Kidney (tissue), 14 donors: Measurements from ENCODE around the gene MBNL1. TPM values are rescaled to one million over a fixed set of nuclear protein-coding genes. Genes with fewer than 3 reads are reported as not detected.
A peak's percentile ranks its signal among the peaks of the same experiment; 100 is the strongest.

ENCODE experiments used
- DNase-seq, 5 donors: peaks; one replicate each; pipeline ENCODE4 v3.0.0-alpha.2; 2013 to 2020
- FAIRE-seq: peaks from 2 replicates; lab custom pipeline; 2012; peaks lifted over from hg19 to GRCh38; lab: Jason Lieb, UNC
- H3K27ac ChIP-seq, 2 donors: one replicate each; pipeline ENCODE4 v1.7.0; 2013; ENCODE audit warnings: low read depth in 2 of 2, low read length in 2 of 2, inconsistent platforms in 1 of 2
- H3K27me3 ChIP-seq: one replicate; pipeline ENCODE4 v1.7.1; 2013; ENCODE audit warnings: low read length, inconsistent platforms; ENCODE audit not compliant: control insufficient read depth, insufficient read depth
- H3K36me3 ChIP-seq, 3 donors: one replicate each; pipeline versions ENCODE4 v1.7.0 to v1.7.1; 2013; ENCODE audit warnings: low read length in 3 of 3, control low read depth in 1 of 3, inconsistent platforms in 1 of 3; ENCODE audit not compliant: insufficient read depth in 3 of 3, control insufficient read depth in 2 of 3
- H3K4me1 ChIP-seq, 3 donors: one replicate each; pipeline versions ENCODE4 v1.7.0 to v1.7.1; 2013; ENCODE audit warnings: low read length in 3 of 3, inconsistent platforms in 1 of 3, low read depth in 1 of 3; ENCODE audit not compliant: control insufficient read depth in 2 of 3, insufficient read depth in 2 of 3
- H3K4me3 ChIP-seq, 3 donors: one replicate each; pipeline versions ENCODE4 v1.7.0 to v1.8.1; 2013; ENCODE audit warnings: low read length in 3 of 3, control low read depth in 1 of 3, inconsistent platforms in 1 of 3
- H3K9ac ChIP-seq, 3 donors: one replicate each; pipeline versions ENCODE4 v1.7.0 to v1.7.1; 2013; ENCODE audit warnings: low read length in 3 of 3, control low read depth in 1 of 3, inconsistent platforms in 1 of 3
- H3K9me3 ChIP-seq, 3 donors: one replicate each; pipeline versions ENCODE4 v1.7.0 to v1.7.1; 2013; ENCODE audit warnings: low read length in 3 of 3, control low read depth in 1 of 3, inconsistent platforms in 1 of 3; ENCODE audit not compliant: control insufficient read depth in 2 of 3, insufficient read depth in 1 of 3
- intact Hi-C: fragments of 100-400 bp; cut with DNase I; formaldehyde crosslinking; loops from one replicate; pipeline ENCODE4 v1.11.1; 2022
- polyA plus RNA-seq: library from polyadenylated mRNA; stranded (reverse); fragments of 350-450 nt; fragmentation: Illumina TruSeq; extraction: RNeasy Lipid Tissue Mini Kit (QIAGEN cat#74804); gene quantifications from one replicate; pipeline ENCODE4 v1.2.3, GENCODE V29; 2014; ENCODE audit warnings: low read depth, low replicate concordance; ENCODE audit not compliant: insufficient read depth
- total RNA-seq: library from RNA; stranded (reverse); fragmentation: NEBNext Ultra II Directional; extraction: Animal tissue kit (Norgen Biotek cat#: 25700); gene quantifications from one replicate; pipeline ENCODE4 v1.2.1, GENCODE V29; 2021
- TF ChIP-seq, protein P1 (sequence below): IDR thresholded peaks from 3 replicates; pipeline ENCODE4 v1.5.1; 2012; ENCODE audit warnings: mild to moderate bottlenecking, moderate library complexity, borderline replicate concordance; ENCODE audit not compliant: insufficient read depth; ENCODE audit errors: extremely low read depth
- donor health status: control.
- donor health status: control.
- donor health status: control.
- donor health status: control.
- donor health status: control.
- donor health status: DM: yes; HTN: yes; CAD: no.
- donor health status: Normal renal cell carcinoma (clear cell type).

The MBNL1 gene
- total and polyA plus RNA-seq, 2 donors from 2014 or later, result 22.0 to 167 TPM

- TF ChIP-seq, protein P1, sequence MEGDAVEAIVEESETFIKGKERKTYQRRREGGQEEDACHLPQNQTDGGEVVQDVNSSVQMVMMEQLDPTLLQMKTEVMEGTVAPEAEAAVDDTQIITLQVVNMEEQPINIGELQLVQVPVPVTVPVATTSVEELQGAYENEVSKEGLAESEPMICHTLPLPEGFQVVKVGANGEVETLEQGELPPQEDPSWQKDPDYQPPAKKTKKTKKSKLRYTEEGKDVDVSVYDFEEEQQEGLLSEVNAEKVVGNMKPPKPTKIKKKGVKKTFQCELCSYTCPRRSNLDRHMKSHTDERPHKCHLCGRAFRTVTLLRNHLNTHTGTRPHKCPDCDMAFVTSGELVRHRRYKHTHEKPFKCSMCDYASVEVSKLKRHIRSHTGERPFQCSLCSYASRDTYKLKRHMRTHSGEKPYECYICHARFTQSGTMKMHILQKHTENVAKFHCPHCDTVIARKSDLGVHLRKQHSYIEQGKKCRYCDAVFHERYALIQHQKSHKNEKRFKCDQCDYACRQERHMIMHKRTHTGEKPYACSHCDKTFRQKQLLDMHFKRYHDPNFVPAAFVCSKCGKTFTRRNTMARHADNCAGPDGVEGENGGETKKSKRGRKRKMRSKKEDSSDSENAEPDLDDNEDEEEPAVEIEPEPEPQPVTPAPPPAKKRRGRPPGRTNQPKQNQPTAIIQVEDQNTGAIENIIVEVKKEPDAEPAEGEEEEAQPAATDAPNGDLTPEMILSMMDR, result no peak
- no peak for FAIRE-seq
- no peaks in the 10 kb centered on the region for H3K27me3 ChIP-seq
Observed at GRCh38 chr3:152290374-152290773, 21.6 kb downstream of the MBNL1 start.

DNA sequence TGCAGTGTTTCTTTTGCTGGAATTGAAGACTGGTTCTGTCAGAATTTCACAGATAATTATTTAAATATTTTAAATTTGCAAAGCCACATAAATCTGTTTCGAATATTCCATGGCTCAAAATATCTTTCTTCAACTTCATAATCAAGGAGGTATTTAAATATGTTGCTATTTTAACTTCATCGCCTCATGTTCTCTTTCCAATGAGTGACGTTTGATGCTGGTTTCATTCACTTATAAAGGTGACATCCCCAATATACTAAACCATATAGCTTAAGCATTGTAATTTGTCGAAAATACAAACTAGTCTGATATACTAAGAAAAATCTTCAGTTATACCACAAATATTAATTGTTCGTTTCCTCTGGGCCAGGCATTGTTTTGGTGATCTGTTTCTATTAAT, 22.5 kb downstream of the MBNL1 start:
- Histone ChIP-seq H3K9me3 (no peaks in the 10 kb centered on the region), H3K27ac (no peak overlapping the region), H3K4me1 (peaks cover 0 to 14% (median 9%) of the 10 kb centered on the region in 3 donors), H3K4me3 (no peak overlapping the region), H3K36me3 (no peaks in the 10 kb centered on the region), H3K27me3 (no peaks in the 10 kb centered on the region), H3K9ac (no peak overlapping the region)
- TF ChIP-seq, protein P1, result no peak
- intact Hi-C loops, result no loop called here
- DNase-seq (no peak), FAIRE-seq (peak; percentile 3)

More at GRCh38 chr3:152290374-152290773, 21.6 kb downstream of the MBNL1 start:
- Histone ChIP-seq H3K27ac (no peak overlapping the region), H3K4me1 (peaks cover 0 to 14% (median 6%) of the 10 kb centered on the region in 3 donors), H3K9me3 (no peaks in the 10 kb centered on the region), H3K36me3 (no peaks in the 10 kb centered on the region), H3K4me3 (no peak overlapping the region), H3K9ac (no peak overlapping the region)
- DNase-seq, result no peak
- intact Hi-C loops, result no loop called here

DNA sequence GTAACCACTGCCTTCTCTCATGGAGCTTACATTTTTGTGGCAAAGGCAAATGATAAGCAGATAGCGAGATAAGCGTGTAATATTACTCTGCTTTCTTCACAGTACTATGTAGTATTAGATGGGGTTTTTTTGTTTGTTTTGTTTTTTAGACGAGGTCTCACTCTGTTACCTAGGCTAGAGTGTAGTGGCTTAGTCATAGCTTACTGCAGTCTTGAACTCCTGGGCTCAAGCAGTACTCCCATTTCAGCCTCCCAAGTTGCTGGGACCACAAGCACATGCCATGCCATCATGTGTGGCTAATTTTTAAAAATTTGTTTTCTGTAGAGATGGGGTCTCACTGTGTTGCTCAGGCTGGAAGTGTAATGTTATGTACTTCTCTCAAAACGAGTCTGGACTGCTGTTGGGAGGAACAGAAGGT, 22.9 kb downstream of the MBNL1 start:
- H3K4me1 ChIP-seq, result peaks cover 0 to 14% (median 9%) of the 10 kb centered on the region in 3 donors
- H3K4me3 ChIP-seq, result no peak overlapping the region
- no peaks in the 10 kb centered on the region for H3K36me3 ChIP-seq
- no peaks in the 10 kb centered on the region for H3K27me3 ChIP-seq
- H3K9me3 ChIP-seq, result no peaks in the 10 kb centered on the region
- TF ChIP-seq, protein P1, result no peak
- no peak overlapping the region for H3K27ac ChIP-seq
- DNase-seq (no peak), FAIRE-seq (no peak)
- intact Hi-C loops, result no loop called here
- no peak overlapping the region for H3K9ac ChIP-seq

- DNase-seq (no peak), FAIRE-seq (no peak)
- Histone ChIP-seq H3K4me1 (peaks cover 0 to 13% (median 9%) of the 10 kb centered on the region in 3 donors), H3K4me3 (no peak overlapping the region), H3K9me3 (no peaks in the 10 kb centered on the region), H3K36me3 (no peaks in the 10 kb centered on the region), H3K27me3 (no peaks in the 10 kb centered on the region), H3K27ac (no peak overlapping the region), H3K9ac (no peak overlapping the region)
- TF ChIP-seq, protein P1, result no peak
- intact Hi-C loops, result no loop called here
Observed at GRCh38 chr3:152292366-152292765, 23.6 kb downstream of the MBNL1 start.
